GM19324 (cell line): ENCODE results near the gene SUZ12.
"Not testable (repeated sequence)": the region's sequence is repeated elsewhere in the genome, so short reads cannot be mapped to it uniquely, and the experiment has no call there.

Experiments
- ATAC-seq: cut with Tn5 transposase; IDR thresholded peaks from one replicate; pipeline ENCODE4 v1.9.1; 2021; ENCODE audit warnings: mild to moderate bottlenecking, moderate library complexity; ENCODE audit not compliant: unreplicated experiment, low FRiP score

The SUZ12 gene

DNA sequence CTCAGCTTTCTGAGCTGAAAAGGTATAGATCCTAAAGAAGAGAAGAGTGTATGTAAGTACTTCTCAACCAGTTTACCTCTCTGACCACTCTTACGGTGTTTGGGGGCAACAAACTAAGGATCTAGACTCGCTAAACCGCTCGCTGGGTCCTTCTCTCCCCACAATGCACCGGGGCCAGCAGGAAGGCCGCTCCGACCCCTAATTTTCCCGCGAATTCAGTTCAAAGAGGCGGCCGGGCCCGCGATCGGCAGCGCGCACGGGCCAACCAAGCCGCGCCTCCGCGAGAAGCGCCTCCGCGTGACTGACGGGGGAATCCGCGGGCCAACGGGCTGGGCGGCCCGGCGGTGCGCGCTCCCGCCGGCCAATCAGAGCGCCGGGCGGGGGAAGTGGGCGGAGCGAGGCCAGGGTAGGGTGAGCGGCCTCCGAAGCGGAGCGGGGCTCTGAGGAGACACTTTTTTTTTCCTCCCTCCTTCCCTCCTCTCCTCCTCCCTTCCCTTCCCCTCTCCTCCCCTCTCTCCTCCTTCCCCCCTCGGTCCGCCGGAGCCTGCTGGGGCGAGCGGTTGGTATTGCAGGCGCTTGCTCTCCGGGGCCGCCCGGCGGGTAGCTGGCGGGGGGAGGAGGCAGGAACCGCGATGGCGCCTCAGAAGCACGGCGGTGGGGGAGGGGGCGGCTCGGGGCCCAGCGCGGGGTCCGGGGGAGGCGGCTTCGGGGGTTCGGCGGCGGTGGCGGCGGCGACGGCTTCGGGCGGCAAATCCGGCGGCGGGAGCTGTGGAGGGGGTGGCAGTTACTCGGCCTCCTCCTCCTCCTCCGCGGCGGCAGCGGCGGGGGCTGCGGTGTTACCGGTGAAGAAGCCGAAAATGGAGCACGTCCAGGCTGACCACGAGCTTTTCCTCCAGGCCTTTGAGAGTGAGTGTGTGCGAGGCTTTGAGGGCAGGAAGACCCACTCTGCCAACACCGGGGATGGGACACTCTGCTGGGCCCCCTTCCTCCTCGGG lies at the start of gene SUZ12:
TSS of gene SUZ12 (plus strand) at position 393 of the 995 bp plus-strand sequence. CDS start at position 633, 240 bp downstream.
- peak; percentile 99 for ATAC-seq

DNA sequence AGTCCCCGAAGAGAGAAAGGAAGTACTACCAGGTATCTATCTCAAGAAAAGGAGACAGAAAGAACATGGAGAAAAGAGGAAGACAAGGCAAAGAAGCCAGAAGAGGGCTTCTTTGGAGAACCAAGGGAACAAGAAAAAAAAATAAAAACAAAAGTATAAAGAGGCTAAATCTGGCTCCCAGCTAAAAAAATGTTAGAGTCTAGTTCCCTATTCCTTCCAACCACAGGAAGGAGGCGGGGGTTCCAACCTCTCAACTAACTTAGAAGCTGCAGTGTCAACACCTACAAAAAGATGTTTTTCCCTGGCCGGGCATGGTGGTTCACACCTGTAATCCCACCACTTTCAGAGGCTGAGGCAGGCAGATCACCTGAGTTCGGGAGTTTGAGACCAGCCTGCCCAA lies 48.7 kb upstream of the SUZ12 start:
- ATAC-seq = no peak

DNA sequence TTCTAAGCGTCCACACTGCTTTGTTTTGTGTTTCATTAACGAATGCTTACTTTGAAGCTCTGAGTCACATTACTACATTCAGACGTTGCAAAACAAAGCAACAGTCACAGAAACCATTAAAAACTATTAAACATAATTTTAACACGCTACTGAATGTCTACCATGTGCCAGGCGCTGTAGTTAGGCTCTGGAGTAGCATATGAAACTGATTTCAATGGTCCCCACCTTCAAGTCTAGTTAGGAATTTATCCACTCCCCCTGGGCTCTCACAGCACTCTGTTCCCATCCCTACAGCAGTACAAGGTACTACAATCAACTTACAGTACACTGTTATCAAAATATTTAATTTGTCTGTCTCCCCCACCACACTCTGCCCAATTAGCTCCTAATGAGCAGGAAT lies 35.9 kb upstream of the SUZ12 start:
- no peak for ATAC-seq

DNA sequence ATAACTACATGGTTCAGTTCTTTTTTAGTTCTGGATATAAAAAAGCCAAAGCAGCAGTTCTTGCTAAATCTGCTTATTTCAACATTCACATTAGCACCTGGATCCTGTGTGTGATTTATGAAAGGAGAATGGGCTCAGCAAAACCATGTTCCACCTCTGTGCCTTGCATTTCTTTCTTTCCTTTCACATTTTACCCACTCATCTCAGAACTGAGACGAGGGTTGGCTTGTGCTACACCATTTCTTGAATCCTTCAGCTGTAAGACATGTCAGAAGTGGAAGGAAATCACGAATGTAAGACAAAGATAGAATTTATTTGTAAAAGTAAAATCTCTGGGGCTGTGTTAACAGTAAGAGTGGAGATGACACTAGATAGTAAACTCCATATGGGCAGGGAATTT lies 34.1 kb upstream of the SUZ12 start:
- no peak for ATAC-seq

DNA sequence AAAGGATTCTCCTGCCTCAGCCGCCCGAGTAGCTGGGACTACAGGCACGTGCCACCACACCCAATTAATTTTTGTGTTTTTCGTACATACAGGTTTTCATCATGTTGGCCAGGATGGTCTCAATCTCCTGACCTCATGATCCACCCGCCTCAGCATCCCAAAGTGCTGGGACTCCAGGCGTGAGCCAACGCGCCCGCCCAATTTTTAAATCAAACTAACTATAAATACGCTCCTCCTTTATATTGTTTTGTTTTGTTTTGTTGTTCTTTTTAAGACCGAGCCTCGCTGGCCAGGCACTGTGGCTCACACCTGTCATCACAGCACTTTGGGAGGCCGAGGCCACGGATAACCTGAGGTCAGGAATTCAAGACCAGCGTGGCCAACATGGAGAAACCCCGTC lies 33.4 kb upstream of the SUZ12 start:
- no peak for ATAC-seq

DNA sequence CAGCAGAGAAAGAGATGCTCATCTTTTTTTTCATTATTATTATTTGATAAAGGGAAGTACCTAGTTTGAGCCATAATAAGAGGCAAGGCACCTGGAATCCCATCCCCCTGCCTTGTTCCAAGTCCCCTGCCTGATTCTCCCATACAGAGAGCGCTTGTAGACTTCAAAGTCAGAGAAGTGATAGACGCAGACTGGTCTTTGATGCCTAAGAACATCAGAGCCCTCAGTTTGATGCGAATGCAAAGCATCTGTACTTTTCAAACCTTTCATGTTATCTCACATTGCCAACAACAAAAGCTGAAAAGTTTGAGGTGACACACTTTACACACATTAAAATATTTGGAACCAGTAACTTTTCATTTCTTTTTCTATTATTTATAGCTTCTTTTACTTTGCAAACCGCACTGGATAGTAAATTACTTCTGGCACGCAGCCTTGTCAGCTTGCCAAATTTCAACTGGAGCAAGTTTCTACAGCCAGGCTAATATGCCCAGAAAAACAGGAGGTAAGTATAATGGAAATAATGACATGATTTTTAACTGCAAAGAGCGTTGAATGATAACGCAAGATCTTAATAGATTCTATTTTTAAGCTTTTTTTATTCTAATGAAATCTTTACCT lies 29.4 kb upstream of the SUZ12 start:
- ATAC-seq = no peak

DNA sequence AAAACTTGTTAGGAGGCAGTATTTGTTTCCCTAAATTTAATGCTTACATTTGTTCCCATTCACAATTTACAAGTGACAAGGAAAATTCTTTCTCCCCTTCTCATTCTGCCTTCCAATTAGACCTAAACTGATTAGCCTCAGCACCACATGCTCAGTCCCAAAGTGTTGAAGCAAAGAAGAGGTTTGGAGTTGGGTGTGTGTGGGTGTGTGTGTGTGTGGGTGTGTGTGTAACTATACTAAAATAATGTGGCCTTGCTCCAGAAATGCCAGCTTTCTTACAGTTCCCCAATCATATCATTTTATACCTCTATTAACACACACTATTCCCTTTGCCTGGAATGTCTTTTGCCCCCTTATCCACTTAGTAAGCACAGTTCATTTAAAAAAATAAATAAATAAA lies 28.4 kb upstream of the SUZ12 start:
- no peak for ATAC-seq

DNA sequence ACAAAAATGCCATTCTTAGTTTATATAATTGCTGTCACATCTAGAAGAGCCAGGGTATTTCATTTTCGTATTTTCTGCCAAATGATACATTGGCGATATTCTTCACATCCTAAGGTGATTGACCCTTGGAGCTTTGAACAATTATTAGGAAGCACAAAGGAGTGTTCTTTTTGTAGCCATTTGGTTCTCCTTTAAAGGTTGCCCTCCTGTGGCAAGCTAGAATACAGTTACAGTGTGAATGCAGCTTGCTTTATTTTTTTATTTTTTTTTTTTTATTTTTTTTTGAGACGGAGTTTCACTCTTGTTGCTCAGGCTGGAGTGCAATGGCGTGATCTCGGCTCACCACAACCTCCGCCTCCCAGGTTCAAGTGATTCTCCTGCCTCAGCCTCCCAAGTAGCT lies 24.1 kb upstream of the SUZ12 start:
- ATAC-seq = not testable (repeated sequence)

DNA sequence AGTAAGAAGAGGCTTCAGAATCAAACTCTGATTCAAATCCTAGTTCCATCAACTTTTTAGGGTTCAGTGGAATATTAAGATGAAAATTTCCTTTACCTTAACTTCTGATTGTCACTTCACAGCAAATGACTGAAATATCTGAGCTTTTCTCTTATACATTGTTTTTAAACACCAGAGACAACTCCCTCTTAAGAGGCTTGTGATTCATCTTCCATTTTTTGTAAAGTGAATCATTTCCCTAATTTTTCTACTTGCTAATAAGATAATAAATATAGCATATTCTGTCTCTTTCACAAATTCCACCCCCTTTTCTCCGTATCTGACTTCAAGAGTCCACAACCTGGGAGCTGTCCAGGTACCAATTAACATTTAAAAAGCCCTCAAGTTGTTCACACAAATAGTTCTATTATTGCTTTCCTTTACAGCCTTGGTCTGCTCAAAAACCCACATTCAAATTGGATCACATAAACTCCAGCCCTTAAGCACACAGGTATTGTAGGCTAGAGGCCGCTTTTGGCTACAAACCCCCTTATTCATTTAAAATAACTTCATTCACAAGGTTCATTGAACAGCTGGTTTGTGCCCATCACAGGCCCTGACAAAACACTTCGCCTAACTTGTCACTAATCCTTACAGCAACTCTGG lies 21.2 kb upstream of the SUZ12 start:
- no peak for ATAC-seq

DNA sequence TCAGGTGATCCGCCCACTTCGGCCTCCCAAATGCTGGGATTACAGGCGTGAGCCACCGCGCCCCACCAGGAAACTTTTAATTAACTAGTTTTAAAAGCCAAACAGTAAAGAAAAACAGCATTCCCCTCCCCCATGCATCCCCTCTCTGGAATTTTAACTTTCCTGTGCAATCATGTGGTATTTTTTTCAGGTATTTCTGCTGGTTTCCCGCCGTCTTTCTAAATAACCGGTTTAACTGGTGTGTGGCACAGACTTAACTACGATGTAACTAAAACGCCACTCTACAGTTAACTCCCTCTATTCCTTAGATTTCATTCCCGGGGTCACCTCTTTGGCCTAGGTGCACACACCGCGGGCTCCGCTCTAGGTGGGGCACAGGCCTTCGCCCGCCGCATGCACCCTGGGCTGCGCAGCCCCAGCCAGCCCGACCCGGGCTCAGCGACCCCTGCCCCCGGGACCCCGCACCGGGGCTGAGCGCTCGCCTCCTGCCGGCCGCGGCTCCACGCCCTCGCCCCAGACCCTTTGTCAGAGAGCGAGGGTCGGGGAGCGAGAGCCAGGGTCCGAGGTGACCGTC lies 20.2 kb upstream of the SUZ12 start:
- ATAC-seq = no peak

DNA sequence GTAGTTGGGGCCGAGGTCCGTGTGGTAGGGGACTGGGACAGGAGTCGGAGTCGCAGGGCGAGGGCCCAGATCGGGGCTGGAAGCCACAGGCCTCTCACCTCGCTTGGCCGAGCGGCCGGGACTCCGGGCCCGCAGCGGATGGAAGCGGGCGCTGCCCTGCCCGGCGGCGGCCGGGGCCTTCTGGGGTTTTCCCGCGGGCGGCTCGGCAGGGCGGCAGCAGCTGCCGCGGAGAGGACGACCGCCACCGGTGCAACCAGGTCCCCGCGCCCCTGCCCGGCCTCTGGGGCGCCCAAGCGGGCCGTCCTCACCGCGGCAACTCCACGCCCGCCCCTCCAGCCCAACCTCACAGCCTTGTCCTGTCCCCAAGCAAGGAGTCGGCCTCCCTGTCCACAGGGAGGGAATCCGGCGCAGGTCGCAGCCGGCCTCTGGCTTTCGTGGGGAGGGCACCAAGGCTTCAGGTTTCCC lies 19.7 kb upstream of the SUZ12 start:
- ATAC-seq = no peak

DNA sequence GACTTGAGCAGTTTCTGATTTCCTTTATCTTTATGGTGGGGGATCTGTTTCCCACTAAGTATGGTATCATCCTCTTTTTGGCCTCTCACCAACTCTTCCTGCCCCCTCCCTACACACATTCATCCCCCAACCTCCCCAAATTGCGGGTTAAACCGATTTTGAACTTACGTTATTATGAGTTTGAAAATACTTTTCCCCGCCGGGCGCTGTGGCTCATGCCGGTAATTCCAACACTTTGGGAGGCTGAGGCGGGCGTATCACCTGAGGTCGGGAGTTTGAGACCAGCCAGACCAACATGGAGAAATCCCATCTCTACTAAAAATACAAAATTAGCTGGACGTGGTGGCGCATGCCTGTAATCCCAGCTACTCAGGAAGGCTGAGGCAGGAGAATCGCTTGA lies 19.1 kb upstream of the SUZ12 start:
- ATAC-seq = not testable (repeated sequence)

DNA sequence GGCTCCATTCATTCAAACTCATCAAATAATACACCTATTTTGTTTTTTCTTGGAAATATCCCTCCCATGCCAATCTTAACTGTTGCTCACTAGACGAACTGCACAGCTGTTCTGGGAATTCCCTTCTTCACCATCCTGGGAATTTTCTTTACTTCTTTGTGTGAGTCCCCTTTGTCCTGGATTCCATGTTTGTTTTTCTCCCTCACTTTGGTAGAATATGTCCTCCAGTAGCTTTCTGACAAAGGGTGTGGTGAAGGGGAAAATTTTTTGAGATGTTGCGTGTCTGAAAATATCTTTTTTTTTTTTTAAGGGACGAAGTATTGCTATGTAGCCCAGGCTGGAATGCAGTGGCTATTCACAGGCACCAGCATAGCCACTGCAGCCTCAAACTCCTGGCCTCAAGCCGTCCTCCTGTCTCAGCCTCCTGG lies 18.1 kb upstream of the SUZ12 start:
- ATAC-seq = no peak

DNA sequence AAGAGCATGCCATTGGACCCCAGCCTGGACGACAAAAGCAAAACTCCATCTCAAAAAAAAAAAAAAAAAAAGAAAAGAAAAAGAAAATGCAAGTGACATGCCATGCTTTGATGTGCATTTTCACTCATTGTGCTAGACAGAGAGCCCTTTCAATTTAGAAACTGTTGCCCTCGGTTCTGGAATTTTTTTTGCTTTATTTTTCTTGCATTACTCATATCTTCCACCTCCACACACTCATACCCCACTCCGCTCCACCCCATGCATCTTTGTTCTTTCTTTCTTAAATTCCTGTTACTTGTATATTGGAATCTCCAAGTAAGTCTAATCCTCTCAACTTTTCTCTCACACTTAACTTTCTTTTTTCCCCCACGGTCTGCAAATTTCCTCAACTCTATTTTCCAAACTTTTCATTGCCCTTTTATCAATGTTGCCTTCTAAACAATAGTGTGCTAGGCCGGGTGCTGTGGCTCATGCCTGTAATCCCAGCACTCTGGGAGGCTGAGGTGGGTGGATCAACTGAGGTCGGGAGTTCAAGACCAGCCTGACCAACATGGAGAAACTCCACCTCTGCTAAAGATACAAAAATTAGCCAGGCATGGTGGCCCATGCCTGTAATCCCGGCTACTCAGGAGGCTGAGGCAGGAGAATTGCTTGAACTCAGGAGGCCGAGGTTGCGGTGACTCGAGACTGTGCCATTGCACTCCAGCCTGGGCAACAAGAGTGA lies 16.8 kb upstream of the SUZ12 start:
- no peak for ATAC-seq

DNA sequence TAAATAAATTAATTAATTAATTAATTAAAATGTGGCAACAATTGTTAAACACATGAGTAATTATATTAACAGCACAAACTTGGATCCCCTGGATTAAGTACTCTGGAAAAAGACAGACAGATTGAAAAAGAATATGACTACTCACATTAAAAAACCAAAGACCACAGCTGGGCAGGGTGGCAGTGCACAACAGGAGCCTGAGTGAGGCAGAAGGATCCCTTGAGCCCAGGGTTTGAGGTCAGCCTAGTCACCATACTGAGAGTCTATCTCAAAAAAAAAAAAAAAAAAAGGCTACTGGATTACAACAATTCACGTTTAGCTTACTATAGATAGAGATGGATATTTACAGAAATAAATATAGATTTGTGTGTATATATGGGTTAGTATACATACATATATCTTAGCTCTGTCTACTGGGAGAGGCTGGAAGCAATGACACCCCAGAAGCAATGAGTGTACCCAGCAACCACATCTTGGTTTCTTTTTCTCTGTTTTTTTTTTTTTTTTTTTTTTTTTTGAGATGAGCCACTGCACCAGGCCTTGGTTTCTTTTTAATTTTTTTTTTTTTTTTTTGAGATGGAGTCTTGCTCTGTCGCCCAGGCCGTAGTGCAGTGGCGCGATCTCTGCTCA lies 10.6 kb upstream of the SUZ12 start:
- ATAC-seq = no peak

DNA sequence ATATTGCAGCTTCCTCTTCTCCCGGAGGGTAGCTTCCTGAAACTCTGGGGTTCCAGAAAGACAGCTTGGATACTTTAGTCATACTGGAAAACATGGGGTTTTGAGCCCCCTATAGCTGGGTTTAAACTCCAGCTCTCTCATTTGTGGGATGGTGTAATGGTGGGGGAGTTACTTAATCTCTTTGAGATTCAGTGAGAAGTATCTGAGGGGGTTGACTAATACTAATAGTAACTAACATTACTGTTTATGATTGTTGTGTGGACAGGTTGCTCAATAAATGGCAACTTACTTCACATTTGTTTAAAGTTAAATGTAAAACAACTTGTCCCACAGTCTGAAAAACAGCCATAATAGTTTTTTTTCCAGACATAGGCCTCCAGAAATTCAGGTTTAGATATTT lies 5.1 kb upstream of the SUZ12 start:
- ATAC-seq = no peak

DNA sequence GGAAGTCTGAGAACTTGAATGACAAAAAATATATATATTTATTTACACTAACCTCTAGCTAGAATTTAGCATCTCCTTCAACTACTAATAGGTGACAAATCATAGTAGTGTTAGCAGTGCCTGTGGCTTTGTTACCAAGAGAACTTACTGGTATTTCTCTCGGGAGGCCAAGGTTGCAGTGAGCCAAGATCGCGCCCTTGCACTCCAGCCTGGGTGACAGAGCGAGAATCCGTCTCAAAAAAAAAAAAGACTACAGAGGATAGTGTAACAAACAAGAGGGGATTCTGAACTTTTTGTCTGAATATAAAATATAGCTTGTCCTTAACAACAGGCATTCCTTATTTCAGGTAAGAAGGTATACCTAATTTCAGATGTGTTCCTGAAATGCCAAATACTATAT lies 1.3 kb upstream of the SUZ12 start:
- no peak for ATAC-seq

DNA sequence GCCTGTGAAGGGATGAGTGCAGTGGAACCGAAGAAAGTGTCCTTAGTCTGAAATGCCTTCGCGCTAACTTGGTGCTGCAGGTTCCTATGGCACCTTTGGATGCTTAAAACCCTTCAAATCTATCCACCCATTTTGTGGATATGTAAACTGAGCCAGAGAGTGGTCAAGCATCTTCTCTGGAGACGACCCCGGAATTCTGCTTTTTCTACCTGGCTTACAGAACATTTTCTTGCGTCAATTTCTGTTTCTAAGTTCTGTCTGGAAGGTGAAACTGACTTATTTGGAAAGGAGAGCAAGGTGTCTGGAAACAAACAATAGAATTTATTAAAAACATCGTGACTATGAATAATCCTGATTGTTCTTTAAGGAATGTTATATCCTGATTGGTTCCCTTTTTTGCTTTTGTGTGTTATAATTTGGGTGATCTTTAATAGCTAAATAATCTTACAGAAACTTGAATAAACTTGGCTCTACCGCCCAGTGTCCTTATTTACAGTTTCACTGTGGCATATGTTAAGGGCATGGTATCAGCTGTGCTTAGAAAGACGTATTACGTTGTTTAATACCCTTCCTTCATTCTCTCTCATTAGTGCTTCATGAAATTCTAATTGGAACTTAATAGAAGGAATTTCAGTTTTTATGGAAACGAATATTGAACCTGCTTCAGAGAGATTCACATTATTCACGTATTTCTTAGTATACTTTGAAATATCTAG lies 1.3 kb downstream of the SUZ12 start:
- ATAC-seq = not testable (repeated sequence)

DNA sequence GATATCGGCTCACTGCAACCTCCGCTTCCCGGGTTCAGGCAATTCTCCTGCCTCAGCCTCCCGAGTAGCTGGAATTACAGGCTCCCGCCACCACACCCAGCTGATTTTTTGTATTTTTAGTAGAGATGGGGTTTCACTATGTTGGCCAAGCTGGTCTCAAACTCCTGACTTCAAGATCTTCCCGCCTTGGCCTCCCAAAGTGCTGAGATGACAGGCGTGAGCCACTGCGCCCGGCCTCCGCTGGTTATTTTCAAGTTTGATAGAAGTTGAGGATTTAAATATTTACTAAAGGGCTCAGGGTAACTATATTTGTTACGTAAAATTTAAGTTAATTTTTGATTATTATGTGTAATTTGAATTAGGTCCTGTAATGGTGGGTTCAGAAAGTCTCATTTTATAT lies 5.1 kb downstream of the SUZ12 start:
- ATAC-seq = not testable (repeated sequence)
